H1 (cell line): Measurements from ENCODE around the gene ADSS2. TPM values are rescaled to one million over a fixed set of nuclear protein-coding genes. Genes with fewer than 3 reads are reported as not detected.

Experiments used
- CTCF ChIA-PET: fragments of 300-600 bp; sonication (Branson Sonifier 250); formaldehyde crosslinking; loops from one replicate; lab custom pipeline; 2021; ENCODE audit not compliant: partially characterized antibody; lab: Charles Lee
- POLR2A ChIA-PET: fragments of 300-600 bp; sonication (Branson Sonifier 250); formaldehyde crosslinking; loops from one replicate; lab custom pipeline; 2021; ENCODE audit warnings: inconsistent platforms; ENCODE audit not compliant: partially characterized antibody; lab: Charles Lee
- DNase-seq, 2 experiments: peaks; one replicate each; pipeline versions ENCODE4 v3.0.0 to v3.0.0-alpha.2; 2010 to 2022; ENCODE audit warnings: low spot score in 2 of 2, low read depth in 1 of 2, mixed read lengths in 1 of 2
- FAIRE-seq: peaks from 2 replicates; lab custom pipeline; 2011; peaks lifted over from hg19 to GRCh38; lab: Jason Lieb, UNC
- H2AFZ ChIP-seq: 2 replicates; pipeline ENCODE4 v1.8.1; 2012; ENCODE audit warnings: low read length, inconsistent platforms
- H2AK5ac ChIP-seq: 2 replicates; pipeline ENCODE4 v1.6.1; 2013; ENCODE audit warnings: low read depth, low read length
- H2BK120ac ChIP-seq: replicated peaks from 2 replicates; pipeline ENCODE3; 2013; ENCODE audit warnings: low read depth, low read length, inconsistent platforms
- H2BK12ac ChIP-seq: 2 replicates; pipeline ENCODE4 v1.6.1; 2013; ENCODE audit warnings: low read depth, low read length
- H2BK15ac ChIP-seq: 2 replicates; pipeline ENCODE4 v1.6.1; 2013; ENCODE audit warnings: low read length
- H2BK20ac ChIP-seq: 2 replicates; pipeline ENCODE4 v1.6.1; 2013; ENCODE audit warnings: low read length
- H2BK5ac ChIP-seq: 2 replicates; pipeline ENCODE4 v1.6.1; 2013; ENCODE audit warnings: low read depth, low read length
- H3K14ac ChIP-seq: 2 replicates; pipeline ENCODE4 v1.6.1; 2013; ENCODE audit warnings: inconsistent platforms; ENCODE audit not compliant: insufficient read length
- H3K18ac ChIP-seq: 2 replicates; pipeline ENCODE4 v1.6.1; 2013; ENCODE audit warnings: low read length; ENCODE audit errors: extremely low read depth
- H3K23ac ChIP-seq: 2 replicates; pipeline ENCODE4 v1.6.1; 2013; ENCODE audit warnings: inconsistent platforms; ENCODE audit not compliant: insufficient read length
- H3K23me2 ChIP-seq: 2 replicates; pipeline ENCODE4 v1.6.1; 2013; ENCODE audit warnings: low read depth, low read length
- H3K27ac ChIP-seq: 2 replicates; pipeline ENCODE4 v1.6.1; 2011; ENCODE audit warnings: low read depth, low read length, inconsistent platforms
- H3K27me3 ChIP-seq, 4 experiments: replicated peaks in 1 of 4; 1 replicate in 1 of 4; 2 replicates in 3 of 4; pipeline versions ENCODE4 v1.6.1 to v1.8.1; 2011 to 2013; ENCODE audit warnings: low read length in 3 of 4, mild to moderate bottlenecking in 3 of 4, inconsistent platforms in 2 of 4, mixed read lengths in 2 of 4, moderate library complexity in 1 of 4; ENCODE audit not compliant: control insufficient read depth in 3 of 4, insufficient read depth in 3 of 4; ENCODE audit errors: extremely low read depth in 1 of 4
- H3K36me3 ChIP-seq, 4 experiments: 2 replicates each; pipeline versions ENCODE4 v1.6.1 to v1.8.1; 2011 to 2013; ENCODE audit warnings: mild to moderate bottlenecking in 4 of 4, low read length in 3 of 4, moderate library complexity in 2 of 4, control low read depth in 1 of 4, inconsistent platforms in 1 of 4; ENCODE audit not compliant: insufficient read depth in 4 of 4, control insufficient read depth in 2 of 4
- H3K4ac ChIP-seq: replicated peaks from 2 replicates; pipeline ENCODE3; 2013; ENCODE audit warnings: low read length, low read depth, mixed read lengths, inconsistent platforms; ENCODE audit not compliant: insufficient read length
- H3K4me1 ChIP-seq, 4 experiments: replicated peaks in 1 of 4; 1 replicate in 1 of 4; 2 replicates in 3 of 4; pipeline versions ENCODE4 v1.6.1 to v1.8.1; 2011 to 2013; ENCODE audit warnings: low read length in 3 of 4, inconsistent platforms in 2 of 4, mixed read lengths in 1 of 4; ENCODE audit not compliant: insufficient read depth in 4 of 4, control insufficient read depth in 3 of 4
- H3K4me2 ChIP-seq, 2 experiments: 2 replicates each; pipeline versions ENCODE4 v1.6.1 to v1.8.1; 2011 to 2013; ENCODE audit warnings: low read depth in 2 of 2, low read length in 2 of 2, control low read depth in 1 of 2, inconsistent platforms in 1 of 2, mild to moderate bottlenecking in 1 of 2; ENCODE audit not compliant: insufficient read depth in 1 of 2
- H3K4me3 ChIP-seq, 4 experiments: fragments of 200-600, 300-600 bp in 1 of 4; sonication (generic), shearing (Covaris generic), sonication (Bioruptor Twin) in 1 of 4; 2 replicates each; pipeline versions ENCODE4 v1.5.1 to v1.8.1; 2011 to 2016; ENCODE audit warnings: low read length in 4 of 4, low read depth in 3 of 4, control low read depth in 2 of 4, inconsistent platforms in 2 of 4, mild to moderate bottlenecking in 2 of 4, mixed read lengths in 1 of 4, moderate library complexity in 1 of 4; ENCODE audit not compliant: insufficient read depth in 2 of 4; ENCODE audit errors: extremely low read depth in 1 of 4
- H3K56ac ChIP-seq: replicated peaks from 2 replicates; pipeline ENCODE3; 2013; ENCODE audit warnings: low read depth, mild to moderate bottlenecking, mixed read lengths, low read length, inconsistent platforms; ENCODE audit not compliant: insufficient read length
- H3K79me1 ChIP-seq: 2 replicates; pipeline ENCODE4 v1.6.1; 2013; ENCODE audit warnings: low read depth, low read length, control low read depth
- H3K79me2 ChIP-seq, 2 experiments: 2 replicates each; pipeline versions ENCODE4 v1.6.1 to v1.8.1; 2012 to 2013; ENCODE audit warnings: low read length in 2 of 2, mild to moderate bottlenecking in 2 of 2, inconsistent platforms in 1 of 2; ENCODE audit not compliant: insufficient read depth in 2 of 2, control insufficient read depth in 1 of 2
- H3K9ac ChIP-seq, 4 experiments: replicated peaks in 1 of 4; 1 replicate in 1 of 4; 2 replicates in 3 of 4; pipeline versions ENCODE4 v1.6.1 to v1.8.1; 2011 to 2013; ENCODE audit warnings: low read depth in 3 of 4, low read length in 3 of 4, control low read depth in 2 of 4, mild to moderate bottlenecking in 2 of 4, moderate library complexity in 2 of 4, inconsistent platforms in 1 of 4; ENCODE audit errors: extremely low read depth in 1 of 4
- H3K9me3 ChIP-seq, 2 experiments: 2 replicates each; pipeline versions ENCODE4 v1.6.1 to v1.8.1; 2012 to 2013; ENCODE audit warnings: mild to moderate bottlenecking in 2 of 2, moderate library complexity in 2 of 2, control low read depth in 1 of 2, inconsistent platforms in 1 of 2, low read depth in 1 of 2, low read length in 1 of 2, mixed read lengths in 1 of 2; ENCODE audit not compliant: insufficient read depth in 2 of 2
- H4K20me1 ChIP-seq, 2 experiments: replicated peaks in 1 of 2; 2 replicates each; pipeline versions ENCODE3 to v1.8.1; 2011 to 2013; ENCODE audit warnings: inconsistent platforms in 2 of 2, low read length in 2 of 2, mild to moderate bottlenecking in 1 of 2; ENCODE audit not compliant: insufficient read depth in 2 of 2, control insufficient read depth in 1 of 2
- H4K5ac ChIP-seq: 2 replicates; pipeline ENCODE4 v1.6.1; 2013; ENCODE audit warnings: low read length, low read depth, mixed read lengths, inconsistent platforms; ENCODE audit not compliant: insufficient read length
- H4K8ac ChIP-seq: 2 replicates; pipeline ENCODE4 v1.8.0; 2013; ENCODE audit warnings: mild to moderate bottlenecking, moderate library complexity, low read length, inconsistent platforms; ENCODE audit not compliant: insufficient read depth; ENCODE audit errors: extremely low read depth
- H4K91ac ChIP-seq: replicated peaks from 2 replicates; pipeline ENCODE3; 2013; ENCODE audit warnings: low read length, mixed read lengths, inconsistent platforms; ENCODE audit not compliant: insufficient read length
- ASH2L ChIP-seq: fragments of 200-600, 300-600 bp; sonication (generic); IDR thresholded peaks from one replicate; pipeline ENCODE4 v1.7.1; 2017; ENCODE audit warnings: low read length
- POLR2A ChIP-seq, 2 experiments: IDR thresholded peaks; 1 replicate in 1 of 2; 2 replicates in 1 of 2; pipeline ENCODE4 v1.6.1; 2011; ENCODE audit warnings: low read depth in 2 of 2, low read length in 2 of 2, mild to moderate bottlenecking in 2 of 2; ENCODE audit errors: control extremely low read depth in 1 of 2
- POLR2AphosphoS5 ChIP-seq: IDR thresholded peaks from 2 replicates; pipeline ENCODE4 v1.6.1; 2011; ENCODE audit warnings: low read depth, low read length
- RBBP5 ChIP-seq: IDR thresholded peaks from 2 replicates; pipeline ENCODE4 v1.7.1; 2012; ENCODE audit warnings: low read depth, mild to moderate bottlenecking, inconsistent platforms, low read length, moderate library complexity, borderline replicate concordance
- RNF2 ChIP-seq: fragments of 200-900, 300-1000 bp; sonication (generic); IDR thresholded peaks from 2 replicates; pipeline ENCODE4 v1.7.1; 2016; ENCODE audit warnings: borderline replicate concordance, low read depth, mild to moderate bottlenecking, antibody characterized with exemption, low read length; ENCODE audit not compliant: poor library complexity, severe bottlenecking; ENCODE audit errors: missing control alignments
- TAF1 ChIP-seq: IDR thresholded peaks from 2 replicates; pipeline ENCODE4 v1.6.1; 2011; ENCODE audit warnings: mild to moderate bottlenecking, low read depth, low read length
- TBP ChIP-seq: IDR thresholded peaks from 2 replicates; pipeline ENCODE4 v1.6.1; 2011; ENCODE audit warnings: low read depth, low read length, improper control_type of control experiment
- TCF12 ChIP-seq: IDR thresholded peaks from 2 replicates; pipeline ENCODE4 v1.6.1; 2011; ENCODE audit warnings: low read depth, mild to moderate bottlenecking, low read length
- WGBS, 2 experiments: shearing (Covaris generic) in 1 of 2; methylation state at CpG; one replicate each; pipeline versions ENCODE4 v1.1.6 to v1.1.7; 2013 to 2015; ENCODE audit warnings: low lambda C conversion rate in 2 of 2, mixed read lengths in 2 of 2, inconsistent platforms in 1 of 2, low coverage in 1 of 2, missing lambda C conversion rate in 1 of 2; ENCODE audit not compliant: insufficient replicate concordance in 2 of 2, insufficient coverage in 1 of 2, insufficient read length in 1 of 2; ENCODE audit errors: extremely low coverage in 1 of 2, missing lambda C conversion rate in 1 of 2; 5-methylcytosine and 5-hydroxymethylcytosine counted together
- polyA plus RNA-seq, 7 experiments: library from polyadenylated mRNA; depleted of rRNA in 3 of 7; stranded (reverse) in 5 of 7; unstranded in 2 of 7; fragments of >200 nt in 5 of 7; fragments of 200-250 nt in 2 of 7; gene quantifications; 1 replicate in 5 of 7; 2 replicates in 1 of 7; 4 replicates in 1 of 7; pipeline versions ENCODE4 v1.2.1 to v1.2.3, GENCODE V29; 2011 to 2013; ENCODE audit warnings: missing spikeins in 2 of 7, mixed read lengths in 2 of 7
- total RNA-seq: library from RNA; stranded (reverse); fragmentation: NEBNext Ultra II Directional; extraction: Animal tissue kit (Norgen Biotek cat#: 25700); gene quantifications from 2 replicates; pipeline ENCODE4 v1.2.1, GENCODE V29; 2021

Gene ADSS2
- total and polyA plus RNA-seq, 2 of the 8 experiments (the other 6 are each of a cell fraction or from before 2014, with no cell fraction given) = 29.8 to 108 TPM

DNA sequence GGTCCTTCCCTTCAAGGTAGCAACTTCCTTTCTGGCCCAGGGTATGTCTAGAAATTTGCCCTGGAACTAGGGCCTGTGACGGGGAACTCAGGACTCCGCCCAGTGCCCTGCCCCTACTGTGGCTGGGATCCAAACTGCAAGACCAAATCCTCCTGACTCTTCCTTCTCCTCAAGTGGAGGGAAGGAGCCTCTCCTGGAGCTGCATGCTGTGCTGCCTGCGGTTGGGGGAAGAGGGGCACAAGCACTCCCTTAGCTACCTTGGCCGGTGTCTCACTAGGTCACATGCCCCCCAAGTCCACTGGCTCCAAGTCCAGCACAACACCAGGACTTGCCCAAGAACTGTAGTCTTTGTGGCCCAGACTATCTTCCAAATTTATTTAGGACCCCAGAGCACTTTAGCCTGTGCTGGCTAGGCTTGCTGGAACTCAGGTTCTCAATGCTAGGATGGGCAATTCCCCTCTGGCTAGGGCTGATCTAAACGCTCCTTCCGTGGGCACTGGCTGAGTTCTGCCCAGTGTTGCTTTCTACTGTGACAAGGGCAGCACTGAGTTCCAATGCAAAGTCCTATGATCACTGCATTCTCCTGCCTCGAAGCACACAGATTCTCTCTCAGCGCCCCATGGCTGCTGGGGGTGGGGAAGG is 12.2 kb downstream of the ADSS2 start:
- H3K9ac ChIP-seq = no peak overlapping the region
- no peak overlapping the region for H2BK15ac ChIP-seq
- POLR2A ChIA-PET = interaction anchor here (1.5 kb wide), 1 partner anchor 12 kb away, joined by 3 read pairs; no protein-coding TSS in a partner anchor
- FAIRE-seq (peak; percentile 39), DNase-seq (no peak)
- no peak overlapping the region for H4K5ac ChIP-seq
- H3K4me2 ChIP-seq = peak overlapping the region; percentile 11 to 44; a peak in 3 of 4 replicates
- H4K91ac ChIP-seq = no peak overlapping the region
- H2BK12ac ChIP-seq = no peak overlapping the region
- H3K18ac ChIP-seq = no peak overlapping the region
- no peak overlapping the region for H4K8ac ChIP-seq
- 68% methylated on average over 8 of the region's 8 CpGs; no CpG with 5 or more reads in 1 of the 2 experiments for WGBS, 2 experiments
- H3K27me3 ChIP-seq = no peaks in the 10 kb centered on the region
- no peaks in the 10 kb centered on the region for H3K9me3 ChIP-seq
- no peak overlapping the region for H2BK120ac ChIP-seq
- H3K4me3 ChIP-seq = no peak overlapping the region
- H3K27ac ChIP-seq = no peak overlapping the region
- H3K23ac ChIP-seq = no peak overlapping the region
- peaks cover 5% of the 10 kb centered on the region for H3K79me1 ChIP-seq
- H2AK5ac ChIP-seq = peak overlapping the region; percentile 68; the same call in 1 of the 2 replicates
- H2BK5ac ChIP-seq = peak overlapping the region; percentile 62
- H3K23me2 ChIP-seq = no peaks in the 10 kb centered on the region
- peaks cover 9 to 72% of the 10 kb centered on the region in 2 experiments for H3K79me2 ChIP-seq
- CTCF ChIA-PET = no interaction called here
- H3K4ac ChIP-seq = no peak overlapping the region
- peaks cover 0 to 24% (median 11%) of the 10 kb centered on the region in 4 experiments; a peak in 7 of 8 replicates for H3K36me3 ChIP-seq
- 0 out of 2 replicates have a peak overlapping the region, but pooled peaks have one; percentile 1 for H2BK20ac ChIP-seq
- peaks cover 2 to 8% (median 6%) of the 10 kb centered on the region in 4 experiments for H3K4me1 ChIP-seq
- no peak overlapping the region for H3K14ac ChIP-seq
- no peak for TF ChIP-seq TCF12
- peak; percentile 23; the same call in 1 of the 2 replicates for TF ChIP-seq TBP
- TF ChIP-seq ASH2L = peak; percentile 53
- TF ChIP-seq RNF2 = no peak
- TF ChIP-seq POLR2A (IDR thresholded peaks at IDR 0.05; ENCODE audit: control extremely low read depth in 1 of 2, low read depth in 2 of 2, low read length in 2 of 2) = peak in 1 of 2 experiments; percentile 44; a peak in 1 of 3 replicates
- TF ChIP-seq RBBP5 = 0 out of 2 replicates have a peak, but pooled peaks have one; percentile 44
- 0 out of 2 replicates have a peak, but pooled peaks have one; percentile 18 for TF ChIP-seq TAF1
- 0 out of 2 replicates have a peak, but pooled peaks have one; percentile 14 for TF ChIP-seq POLR2AphosphoS5
- no peak overlapping the region for H3K56ac ChIP-seq
- H4K20me1 ChIP-seq = peaks cover 0 to 9% of the 10 kb centered on the region in 2 experiments
- H2AFZ ChIP-seq = no peak overlapping the region
